Stimulated activated CD4-positive, alpha-beta T cell treated with anti-CD3 and anti-CD28 coated beads, Interleukin-4, amount 100 ng/mL, for 48 hours (primary cell): ENCODE results near the gene CPED1.
"Not testable (repeated sequence)": the region's sequence is repeated elsewhere in the genome, so short reads cannot be mapped to it uniquely, and the experiment has no call there.

ENCODE experiments used
- DNase-seq, 2 donors: peaks; one replicate each; pipeline ENCODE4 v3.0.0-alpha.2; 2020; ENCODE audit warnings: low read depth in 2 of 2

CPED1 gene

GRCh38 chr7:121069346-121070100 lies 81.0 kb downstream of the CPED1 start:
- no peak for DNase-seq

DNA sequence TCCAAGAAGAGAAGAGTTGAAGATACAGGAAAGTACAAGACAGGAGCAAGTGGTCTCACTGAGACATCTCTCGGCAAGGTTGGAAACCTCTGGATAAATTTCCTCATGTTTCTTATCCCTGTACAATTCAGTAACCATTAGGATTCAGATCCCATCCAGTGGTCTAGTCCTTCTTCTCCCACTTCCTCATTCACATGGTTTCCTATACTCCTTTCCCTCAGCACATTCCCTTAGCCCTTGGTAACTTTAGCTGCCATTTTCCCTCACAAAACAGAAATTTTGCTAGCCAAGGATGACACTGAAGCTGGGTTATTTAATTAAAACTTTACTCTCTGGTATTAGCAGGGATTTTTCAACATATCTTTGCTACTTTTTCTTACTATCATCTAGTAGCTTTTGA lies 82.6 kb downstream of the CPED1 start:
- no peak for DNase-seq

GRCh38 chr7:121071662-121072061 lies 83.2 kb downstream of the CPED1 start:
- no peak for DNase-seq

- DNase-seq, result no peak
Measured at GRCh38 chr7:121072826-121073225, 84.3 kb downstream of the CPED1 start.

GRCh38 chr7:121073463-121074099 lies 85.1 kb downstream of the CPED1 start:
- no peak for DNase-seq

DNA sequence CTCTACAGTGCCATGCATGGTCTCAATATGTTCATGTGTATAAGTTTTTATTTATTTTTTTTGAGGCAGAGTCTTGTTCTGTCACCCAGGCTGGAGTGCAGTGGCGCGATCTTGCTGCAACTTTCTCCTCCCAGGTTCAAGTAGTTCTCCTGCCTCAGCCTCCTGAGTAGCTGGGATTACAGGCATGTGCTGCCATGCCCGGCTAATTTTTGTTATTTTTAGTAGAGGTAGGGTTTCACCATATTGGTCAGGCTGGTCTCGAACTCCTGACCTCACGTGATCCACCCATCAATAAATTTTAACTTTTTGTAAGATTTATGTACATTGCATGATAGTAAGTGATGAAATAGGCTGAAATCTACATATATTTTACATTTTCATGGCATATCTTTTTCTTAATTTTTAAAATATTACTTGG lies 86.9 kb downstream of the CPED1 start:
- DNase-seq, result not testable (repeated sequence)

GRCh38 chr7:121075952-121076349 lies 87.4 kb downstream of the CPED1 start:
- DNase-seq, result no peak

- no peak for DNase-seq
Measured at GRCh38 chr7:121076350-121077164, 88.0 kb downstream of the CPED1 start.

- no peak for DNase-seq
Measured at GRCh38 chr7:121077165-121077630, 88.7 kb downstream of the CPED1 start.

- DNase-seq, result no peak
Measured at GRCh38 chr7:121078701-121079227, 90.3 kb downstream of the CPED1 start.

- DNase-seq, result no peak
Measured at GRCh38 chr7:121079425-121080169, 91.1 kb downstream of the CPED1 start.

DNA sequence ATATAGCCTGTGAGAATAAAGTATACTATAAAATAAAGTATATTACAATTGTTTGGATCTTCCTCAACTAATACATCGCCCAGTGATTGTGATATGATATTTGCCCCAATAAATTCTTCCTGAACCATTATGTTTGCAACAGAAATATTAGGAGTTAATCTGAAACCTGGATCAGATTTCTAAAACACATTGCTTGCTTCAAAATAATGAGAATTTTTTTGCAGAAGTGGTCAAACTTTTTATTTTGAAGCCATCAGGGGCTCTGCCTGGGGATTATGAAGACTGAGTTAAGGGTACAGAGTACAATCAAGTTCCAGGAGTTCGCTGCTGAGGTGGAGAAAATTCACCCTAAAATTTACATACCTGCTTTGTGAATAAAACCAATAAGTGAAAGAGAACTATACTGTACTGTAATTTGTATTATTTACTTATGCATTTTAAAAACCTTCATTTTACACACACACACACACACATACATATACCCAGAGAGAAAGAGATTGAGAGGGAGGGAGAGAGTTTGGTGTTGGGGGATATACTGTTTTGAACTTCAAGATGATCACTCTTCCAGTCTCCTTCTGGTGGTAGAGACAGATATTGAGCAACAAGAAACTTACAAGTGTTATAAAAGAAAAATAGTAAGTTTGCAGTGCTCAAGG lies 91.9 kb downstream of the CPED1 start:
- DNase-seq, result no peak

DNA sequence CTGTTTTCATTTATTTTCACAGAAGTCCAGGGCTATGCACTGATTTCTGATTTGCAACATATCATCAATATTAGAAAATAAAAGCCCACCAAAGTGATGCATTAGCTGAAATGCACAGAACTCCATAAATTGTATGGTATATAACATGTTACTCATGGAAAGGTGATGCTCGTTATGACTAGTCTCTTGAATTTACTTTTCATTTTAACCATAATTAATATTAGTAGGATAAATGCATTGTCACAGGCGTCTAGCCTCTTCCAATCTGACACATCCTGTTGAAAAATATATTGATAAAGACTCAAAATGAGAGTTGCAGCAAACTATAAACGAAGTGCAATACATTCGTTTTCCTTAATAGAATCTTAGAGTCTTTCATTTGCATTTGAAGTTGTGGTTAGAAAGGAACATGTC lies 92.4 kb downstream of the CPED1 start:
- DNase-seq, result no peak

DNA sequence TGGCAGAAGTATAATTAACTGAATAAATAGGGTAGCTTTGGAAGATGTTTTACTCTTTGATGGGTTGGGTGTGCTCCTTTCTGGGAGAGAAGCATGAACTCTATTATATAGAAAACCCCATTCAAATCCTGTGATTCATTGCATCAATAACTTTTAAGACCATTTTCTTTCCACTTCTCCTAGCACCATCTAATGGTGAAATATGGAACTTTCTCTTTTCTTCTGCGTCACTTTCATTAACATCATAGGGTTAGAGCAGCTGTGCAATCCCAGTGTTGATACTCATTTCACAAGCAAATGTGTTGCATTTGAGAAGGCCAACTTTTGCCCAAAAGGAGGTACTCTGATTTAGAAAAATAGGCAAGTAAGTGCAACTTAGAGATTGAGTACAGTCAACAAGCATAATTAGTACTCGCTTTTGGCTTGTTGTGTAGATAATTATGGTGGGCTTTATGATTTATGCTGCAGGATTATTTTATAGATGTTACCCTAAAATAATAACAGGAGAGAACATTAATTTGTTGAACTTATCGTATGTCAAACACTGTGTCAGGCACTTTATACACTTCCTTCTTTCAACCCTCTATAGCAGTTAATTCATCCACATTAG lies 92.9 kb downstream of the CPED1 start:
- DNase-seq, result no peak

- DNase-seq, result no peak
Measured at GRCh38 chr7:121082400-121083101, 94.0 kb downstream of the CPED1 start.

DNA sequence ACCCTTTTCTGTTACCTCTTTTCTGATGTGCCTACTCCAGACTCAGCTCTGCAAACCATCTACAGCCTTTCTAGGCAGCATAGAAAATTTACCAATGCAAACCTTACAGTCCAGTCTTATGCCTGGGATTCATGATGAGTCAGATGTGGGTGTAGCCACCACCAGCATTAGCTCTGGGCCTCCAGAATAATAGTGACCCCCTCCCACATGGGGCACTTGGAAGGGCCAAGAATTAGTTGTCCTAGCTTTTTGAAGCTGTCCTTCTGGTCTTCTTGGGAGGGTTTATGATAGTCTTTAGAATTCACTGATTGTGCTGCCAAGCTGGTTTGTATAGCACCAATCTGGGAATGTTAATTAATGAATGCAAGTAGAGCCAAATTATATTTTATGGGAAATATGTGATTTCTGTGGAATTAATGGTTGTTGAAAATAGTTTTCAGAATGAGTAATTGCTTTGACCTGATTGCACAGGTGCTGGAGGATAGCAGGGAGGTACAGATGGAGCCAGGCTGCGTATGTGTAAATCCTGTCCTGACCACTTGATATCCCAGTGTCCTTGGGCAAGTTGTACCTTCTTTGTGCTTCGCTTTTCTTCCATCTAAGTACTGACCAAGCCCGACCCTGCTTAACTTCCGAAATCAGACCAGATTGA lies 94.8 kb downstream of the CPED1 start:
- no peak for DNase-seq

- DNase-seq, result no peak
Measured at GRCh38 chr7:121083790-121084251, 95.3 kb downstream of the CPED1 start.

GRCh38 chr7:121084256-121084655 lies 95.7 kb downstream of the CPED1 start:
- DNase-seq, result no peak

DNA sequence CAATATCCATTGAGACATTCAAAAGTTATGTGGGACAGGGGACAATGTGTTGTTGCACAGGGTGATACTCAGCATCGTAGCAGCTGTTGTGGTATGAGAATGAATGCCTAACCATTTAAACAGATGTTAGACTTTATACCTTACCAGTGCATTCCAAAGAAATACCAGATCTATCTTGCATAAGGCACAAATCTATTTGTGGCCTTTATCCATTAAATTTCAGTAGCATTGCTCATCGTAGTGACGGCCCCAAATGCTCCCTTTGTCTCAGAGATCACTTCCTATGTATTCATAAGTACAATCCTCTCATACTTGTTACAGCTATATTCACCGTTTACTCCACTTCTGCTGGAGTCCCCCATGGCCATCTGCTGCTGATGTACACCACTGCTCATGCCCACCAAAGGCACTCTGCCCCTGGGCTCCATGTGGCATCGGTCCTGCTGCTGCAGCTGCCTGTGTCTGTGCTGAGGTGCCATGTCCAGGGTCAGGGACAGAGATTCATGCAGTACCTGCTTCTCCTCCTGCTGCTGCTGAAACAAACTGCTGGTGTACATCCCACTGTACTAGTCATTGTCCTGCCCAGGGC lies 96.3 kb downstream of the CPED1 start:
- DNase-seq, result no peak
